HepG2 (cell line): Measurements from ENCODE around the gene CNTFR.

Experiments used
- ATF5 ChIP-seq: sonication (generic); formaldehyde crosslinking; IDR thresholded peaks from 2 replicates; pipeline ENCODE4 v1.4.0; 2020; ENCODE audit warnings: mild to moderate bottlenecking, low read depth, missing genetic modification reagents
- CTCF ChIP-seq: sonication (generic); formaldehyde crosslinking; IDR thresholded peaks from 2 replicates; pipeline ENCODE4 v1.5.0; 2020; ENCODE audit warnings: mild to moderate bottlenecking, missing genetic modification reagents, moderate library complexity
- GMEB2 ChIP-seq: IDR thresholded peaks from 2 replicates; pipeline ENCODE4 v1.6.1; 2016; ENCODE audit warnings: missing biosample characterization, missing genetic modification reagents, low read depth
- HOXD1 ChIP-seq: sonication (generic); formaldehyde crosslinking; IDR thresholded peaks from 2 replicates; pipeline ENCODE4 v1.5.0; 2020; ENCODE audit warnings: missing genetic modification reagents
- JUND ChIP-seq: sonication (generic); formaldehyde crosslinking; IDR thresholded peaks from 2 replicates; pipeline ENCODE4 v1.8.0; 2022; ENCODE audit warnings: mild to moderate bottlenecking, missing genetic modification reagents
- MED1 ChIP-seq: sonication (generic); formaldehyde crosslinking; IDR thresholded peaks from 2 replicates; pipeline ENCODE4 v1.4.0; 2020; ENCODE audit warnings: missing genetic modification reagents
- MXI1 ChIP-seq: IDR thresholded peaks from 3 replicates; pipeline ENCODE4 v1.6.1; 2012; ENCODE audit warnings: low read depth, low read length, inconsistent platforms, borderline replicate concordance
- RFX5 ChIP-seq: IDR thresholded peaks from 2 replicates; pipeline ENCODE4 v1.6.1; 2011; ENCODE audit warnings: low read depth, low read length, improper control_type of control experiment
- USF2 ChIP-seq, 2 experiments: sonication (generic) in 1 of 2; formaldehyde crosslinking in 1 of 2; IDR thresholded peaks; 2 replicates each; pipeline versions ENCODE4 v1.5.1 to v1.6.1; 2011 to 2020; ENCODE audit warnings: borderline replicate concordance in 1 of 2, low read depth in 1 of 2, low read length in 1 of 2, mild to moderate bottlenecking in 1 of 2, missing genetic modification reagents in 1 of 2, moderate library complexity in 1 of 2

DNA sequence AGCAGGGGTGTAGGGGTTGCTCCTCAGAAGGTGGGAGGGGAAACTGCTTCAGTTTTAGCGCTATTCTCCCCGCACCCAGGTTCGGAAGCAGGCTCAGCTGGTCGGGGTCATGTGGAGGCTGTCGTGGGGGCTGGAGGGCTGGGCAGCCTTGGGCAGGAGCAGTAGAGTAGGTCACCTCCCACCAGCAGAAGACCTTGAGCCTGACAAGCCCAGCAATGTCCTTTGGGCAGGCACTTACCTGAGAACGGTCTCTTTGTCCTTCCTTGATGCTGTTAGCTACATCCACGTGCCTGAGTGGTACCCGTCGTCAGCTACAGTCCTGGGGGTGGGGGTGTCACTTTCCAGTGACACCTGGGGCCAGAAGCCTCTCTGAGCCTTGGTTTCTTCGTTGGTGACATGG, 87.1 kb downstream of the CNTFR start:
- TF ChIP-seq GMEB2 (CRISPR knock-in tag) (no peak), MED1 (CRISPR knock-in tag) (no peak), JUND (CRISPR knock-in tag) (no peak), HOXD1 (no peak), ATF5 (CRISPR knock-in tag) (no peak), CTCF (CRISPR knock-in tag) (no peak), USF2 (IDR thresholded peaks at IDR 0.05; ENCODE audit: low read depth, low read length) (no peak), USF2 (CRISPR knock-in tag; IDR thresholded peaks at IDR 0.05; ENCODE audit: borderline replicate concordance) (no peak), MXI1 (no peak), RFX5 (no peak)
